ENCODE results near the gene CELSR1. TPM values are rescaled to one million over a fixed set of nuclear protein-coding genes. Genes with fewer than 3 reads are reported as not detected.

The CELSR1 gene
- total RNA-seq, 1 experiment from 2014 or later = 19.6 TPM

DNA sequence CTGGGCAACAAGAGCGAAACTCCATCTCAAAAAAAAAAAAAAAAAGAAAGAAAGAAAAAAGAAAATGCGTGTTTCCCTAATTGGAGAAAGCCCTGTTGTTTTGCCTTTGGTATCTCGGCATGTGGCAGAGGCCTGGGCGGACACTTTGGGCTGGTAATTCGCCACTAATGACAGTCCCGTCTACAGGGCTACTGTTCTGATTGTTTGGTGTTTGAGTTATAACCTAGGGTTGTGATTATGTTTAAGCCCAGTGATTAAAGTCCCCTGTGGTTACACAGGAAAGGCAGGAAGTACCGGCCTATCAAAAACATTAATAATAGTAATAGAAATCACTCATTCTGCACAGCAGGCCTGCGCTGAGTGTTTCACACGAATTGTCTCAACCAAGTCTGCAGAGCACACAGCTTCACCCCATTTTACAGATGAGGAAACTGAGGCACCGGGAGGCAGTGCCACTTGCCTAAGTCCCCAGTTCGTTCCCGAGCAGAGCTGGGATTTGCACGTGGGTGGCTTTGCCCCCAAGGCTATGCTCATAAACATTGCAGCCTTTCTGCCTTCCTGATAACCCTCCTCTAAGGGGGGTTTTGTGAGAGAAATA lies 43.6 kb upstream of the CELSR1 start:
- no peak for TF ChIP-seq JUND (IDR thresholded peaks at IDR 0.05)
- no peak for TF ChIP-seq SP1 (IDR thresholded peaks at IDR 0.05; ENCODE audit: low read depth)
- TF ChIP-seq CEBPB (IDR thresholded peaks at IDR 0.05; ENCODE audit: low read depth) = no peak
- no peak for TF ChIP-seq POLR2A (IDR thresholded peaks at IDR 0.05; ENCODE audit: borderline replicate concordance, extremely low read depth, insufficient read depth, insufficient read length)
- TF ChIP-seq, protein P1, sequence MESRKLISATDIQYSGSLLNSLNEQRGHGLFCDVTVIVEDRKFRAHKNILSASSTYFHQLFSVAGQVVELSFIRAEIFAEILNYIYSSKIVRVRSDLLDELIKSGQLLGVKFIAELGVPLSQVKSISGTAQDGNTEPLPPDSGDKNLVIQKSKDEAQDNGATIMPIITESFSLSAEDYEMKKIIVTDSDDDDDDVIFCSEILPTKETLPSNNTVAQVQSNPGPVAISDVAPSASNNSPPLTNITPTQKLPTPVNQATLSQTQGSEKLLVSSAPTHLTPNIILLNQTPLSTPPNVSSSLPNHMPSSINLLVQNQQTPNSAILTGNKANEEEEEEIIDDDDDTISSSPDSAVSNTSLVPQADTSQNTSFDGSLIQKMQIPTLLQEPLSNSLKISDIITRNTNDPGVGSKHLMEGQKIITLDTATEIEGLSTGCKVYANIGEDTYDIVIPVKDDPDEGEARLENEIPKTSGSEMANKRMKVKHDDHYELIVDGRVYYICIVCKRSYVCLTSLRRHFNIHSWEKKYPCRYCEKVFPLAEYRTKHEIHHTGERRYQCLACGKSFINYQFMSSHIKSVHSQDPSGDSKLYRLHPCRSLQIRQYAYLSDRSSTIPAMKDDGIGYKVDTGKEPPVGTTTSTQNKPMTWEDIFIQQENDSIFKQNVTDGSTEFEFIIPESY (IDR thresholded peaks at IDR 0.05; ENCODE audit: extremely low read depth, insufficient replicate concordance, low read length) = no peak
- TF ChIP-seq RAD21 (IDR thresholded peaks at IDR 0.05; ENCODE audit: low read depth) = no peak
- TF ChIP-seq FOSL1 (IDR thresholded peaks at IDR 0.05; ENCODE audit: low read depth) = no peak
- no peak for TF ChIP-seq SRF (IDR thresholded peaks at IDR 0.05; ENCODE audit: low read depth)
- TF ChIP-seq, protein P2, sequence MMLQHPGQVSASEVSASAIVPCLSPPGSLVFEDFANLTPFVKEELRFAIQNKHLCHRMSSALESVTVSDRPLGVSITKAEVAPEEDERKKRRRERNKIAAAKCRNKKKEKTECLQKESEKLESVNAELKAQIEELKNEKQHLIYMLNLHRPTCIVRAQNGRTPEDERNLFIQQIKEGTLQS (IDR thresholded peaks at IDR 0.05) = no peak
- TF ChIP-seq EGR1 (IDR thresholded peaks at IDR 0.05; ENCODE audit: low read depth) = no peak
- no peak for TF ChIP-seq ZNF274 (IDR thresholded peaks at IDR 0.05; ENCODE audit: low read depth, low read length)
- TF ChIP-seq, protein P3, sequence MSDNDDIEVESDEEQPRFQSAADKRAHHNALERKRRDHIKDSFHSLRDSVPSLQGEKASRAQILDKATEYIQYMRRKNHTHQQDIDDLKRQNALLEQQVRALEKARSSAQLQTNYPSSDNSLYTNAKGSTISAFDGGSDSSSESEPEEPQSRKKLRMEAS (IDR thresholded peaks at IDR 0.05) = no peak
- no peak for TF ChIP-seq ELF1 (IDR thresholded peaks at IDR 0.05; ENCODE audit: borderline replicate concordance, low read depth)
- TF ChIP-seq SIN3A (IDR thresholded peaks at IDR 0.05; ENCODE audit: low read depth) = no peak
- TF ChIP-seq YY1 (IDR thresholded peaks at IDR 0.05; ENCODE audit: extremely low read depth, insufficient replicate concordance, low read depth, low read length) = no peak
- TF ChIP-seq ZFX (IDR thresholded peaks at IDR 0.05) = no peak
- TF ChIP-seq EZH2phosphoT487 (IDR thresholded peaks at IDR 0.05; ENCODE audit: borderline replicate concordance) = no peak
- TF ChIP-seq POLR2AphosphoS5 (IDR thresholded peaks at IDR 0.05; ENCODE audit: low read depth, low read length) = no peak
- no peak for TF ChIP-seq EZH2 (IDR thresholded peaks at IDR 0.05)
- Histone ChIP-seq H3K4me1 (ENCODE audit: control insufficient read depth in 1 of 2, insufficient read depth in 2 of 2, low read length in 2 of 2) (peaks cover 18 to 36% of the 10 kb centered on the region in 2 experiments), H3K36me3 (ENCODE audit: control insufficient read depth in 1 of 2, insufficient read depth in 2 of 2, low read length in 2 of 2) (no peaks in the 10 kb centered on the region)

More for the DNA sequence above, 43.6 kb upstream of the CELSR1 start:
- Histone ChIP-seq H3K9ac (ENCODE audit: low read length) (no peak overlapping the region), H3K4me3 (replicated peaks in 1 of 2; ENCODE audit: low read depth in 1 of 2, low read length in 2 of 2) (no peak overlapping the region), H2AFZ (ENCODE audit: low read depth, low read length, poor library complexity, severe bottlenecking) (no peak overlapping the region), H3K4me2 (ENCODE audit: low read length) (no peak overlapping the region), H3K27ac (ENCODE audit: low read depth, low read length) (no peak overlapping the region), H4K20me1 (ENCODE audit: insufficient read depth) (no peaks in the 10 kb centered on the region), H3K79me2 (ENCODE audit: insufficient read depth, low read length) (peaks cover 29% of the 10 kb centered on the region), H3K9me2 (ENCODE audit: insufficient read depth) (no peaks in the 10 kb centered on the region), H3K9me3 (ENCODE audit: control insufficient read depth in 1 of 2, insufficient read depth in 1 of 2, low read depth in 1 of 2, low read length in 2 of 2) (no peaks in the 10 kb centered on the region), H3K27me3 (ENCODE audit: insufficient read depth, low read length) (no peaks in the 10 kb centered on the region)
- ChIA-PET CTCF (no interaction called here), RAD21 (ENCODE audit: low non-redundant PET in 1 of 2, low total read pairs in 2 of 2, uncharacterized antibody in 2 of 2, unreplicated experiment in 2 of 2) (no interaction called here), POLR2A (no interaction called here)
- intact Hi-C loops (cut with micrococcal nuclease) = no loop called here
- TSS peak; percentile 12 for BruUV-seq (replicated peaks)
- ATAC-seq (no peak), DNase-seq (ENCODE audit: low read depth, low spot score) (no peak)
